SK-N-SH treated with all-trans-retinoic acid at 6 μM for 48 hours (cell line): ENCODE results near the gene MAPK7.

Experiments used
- POU6F1 ChIP-seq: fragments of 250-450 bp; sonication (Bioruptor Pico); IDR thresholded peaks from 2 replicates; pipeline ENCODE4 v1.8.0; 2021; ENCODE audit warnings: low read depth, mild to moderate bottlenecking, moderate library complexity, borderline replicate concordance
- ZFP30 ChIP-seq: fragments of 450-650 bp; formaldehyde crosslinking; IDR thresholded peaks from 2 replicates; pipeline ENCODE4 v1.5.0; 2022; ENCODE audit warnings: mild to moderate bottlenecking, moderate library complexity
- ZNF70 ChIP-seq: fragments of 450-650 bp; formaldehyde crosslinking; IDR thresholded peaks from 2 replicates; pipeline ENCODE4 v1.5.0; 2020; ENCODE audit warnings: mild to moderate bottlenecking, moderate library complexity

GRCh38 chr17:19366637-19366972 lies 11.7 kb upstream of the MAPK7 start:
- TF ChIP-seq ZFP30 (CRISPR knock-in tag) = no peak
- no peak for TF ChIP-seq POU6F1 (CRISPR knock-in tag)
- no peak for TF ChIP-seq ZNF70 (CRISPR knock-in tag)
